ENCODE data around the gene NEGR1.

Gene NEGR1

GRCh38 chr1:71738910-71739309 is 543.4 kb downstream of the NEGR1 start:
- no peak for DNase-seq (ENCODE audit: extremely low read depth, low read depth)
- TF ChIP-seq CTCF (IDR thresholded peaks at IDR 0.05; ENCODE audit: low read depth, low read length): no peak

- TF ChIP-seq CTCF (IDR thresholded peaks at IDR 0.05; ENCODE audit: low read depth, low read length): no peak
- DNase-seq (ENCODE audit: extremely low read depth, low read depth): no peak
Observed at GRCh38 chr1:71738256-71738655, 544.1 kb downstream of the NEGR1 start.

- TF ChIP-seq CTCF (IDR thresholded peaks at IDR 0.05; ENCODE audit: low read depth, low read length): no peak
- DNase-seq (ENCODE audit: extremely low read depth, low read depth): no peak
Observed at GRCh38 chr1:71737768-71738167, 544.6 kb downstream of the NEGR1 start.

GRCh38 chr1:71733121-71733520 is 549.2 kb downstream of the NEGR1 start:
- TF ChIP-seq CTCF (IDR thresholded peaks at IDR 0.05; ENCODE audit: low read depth, low read length): no peak
- DNase-seq (ENCODE audit: extremely low read depth, low read depth): no peak

- no peak for DNase-seq (ENCODE audit: extremely low read depth, low read depth)
- TF ChIP-seq CTCF (IDR thresholded peaks at IDR 0.05; ENCODE audit: low read depth, low read length): no peak
Observed at GRCh38 chr1:71721532-71721931, 560.8 kb downstream of the NEGR1 start.

GRCh38 chr1:71719330-71719729 is 563.0 kb downstream of the NEGR1 start:
- DNase-seq (ENCODE audit: extremely low read depth, low read depth): no peak
- no peak for TF ChIP-seq CTCF (IDR thresholded peaks at IDR 0.05; ENCODE audit: low read depth, low read length)

- no peak for TF ChIP-seq CTCF (IDR thresholded peaks at IDR 0.05; ENCODE audit: low read depth, low read length)
- DNase-seq (ENCODE audit: extremely low read depth, low read depth): no peak
Observed at GRCh38 chr1:71717186-71717585, 565.2 kb downstream of the NEGR1 start.
